Motor neuron (in vitro differentiated cells): Measurements from ENCODE around the gene CEBPE. TPM values are rescaled to one million over a fixed set of nuclear protein-coding genes. Genes with fewer than 3 reads are reported as not detected.

ENCODE experiments used
- ATAC-seq, 8 experiments: fragments of 200-7000 bp; cut with Tn5 transposase; replicated peaks in 6 of 8; 2 replicates each; pipeline ENCODE4 v1.8.0; 2021; ENCODE audit warnings: mild to moderate bottlenecking in 8 of 8, moderate library complexity in 8 of 8
- H3K27ac ChIP-seq, 2 donors: fragments of 250-450 bp; sonication (Bioruptor Pico); 2 replicates each; pipeline ENCODE4 v1.9.0; 2021; ENCODE audit warnings: antibody characterized with exemption in 2 of 2, mild to moderate bottlenecking in 2 of 2, moderate library complexity in 1 of 2
- H3K4me1 ChIP-seq, 2 donors: fragments of 250-450 bp; sonication (Bioruptor Pico); replicated peaks in 1 of 2; 2 replicates each; pipeline ENCODE4 v1.6.1; 2021; ENCODE audit warnings: antibody characterized with exemption in 2 of 2, mild to moderate bottlenecking in 2 of 2, moderate library complexity in 1 of 2
- H3K4me3 ChIP-seq, 5 donors: fragments of 250-450 bp; sonication (Bioruptor Pico); 2 replicates each; pipeline ENCODE4 v1.9.0; 2021; ENCODE audit warnings: antibody characterized with exemption in 5 of 5, mild to moderate bottlenecking in 5 of 5, moderate library complexity in 4 of 5
- WGBS, 10 experiments: fragments of 450-650 bp; shearing (Covaris generic); methylation state at CpG; one replicate each; pipeline ENCODE4 v1.0.0; 2022; 5-methylcytosine and 5-hydroxymethylcytosine counted together
- in situ Hi-C, 9 experiments: fragments of 400-800 bp; cut with MboI; loops; one replicate each; pipeline ENCODE4 v1.15.0; 2021; ENCODE audit warnings: low sequenced_read_pairs in 9 of 9, low pct_unique_long_range_greater_than_20kb in 2 of 9; ENCODE audit not compliant: unreplicated experiment in 9 of 9
- total RNA-seq, 8 experiments: library from RNA; unstranded; fragments of 300-600 nt; gene quantifications; 2 replicates each; pipeline versions ENCODE4 v1.2.3 to v1.2.4, GENCODE V29; 2022

CEBPE gene
- total RNA-seq, 8 experiments from 2014 or later: 0.52 to 1.6 TPM; not detected in 6

DNA sequence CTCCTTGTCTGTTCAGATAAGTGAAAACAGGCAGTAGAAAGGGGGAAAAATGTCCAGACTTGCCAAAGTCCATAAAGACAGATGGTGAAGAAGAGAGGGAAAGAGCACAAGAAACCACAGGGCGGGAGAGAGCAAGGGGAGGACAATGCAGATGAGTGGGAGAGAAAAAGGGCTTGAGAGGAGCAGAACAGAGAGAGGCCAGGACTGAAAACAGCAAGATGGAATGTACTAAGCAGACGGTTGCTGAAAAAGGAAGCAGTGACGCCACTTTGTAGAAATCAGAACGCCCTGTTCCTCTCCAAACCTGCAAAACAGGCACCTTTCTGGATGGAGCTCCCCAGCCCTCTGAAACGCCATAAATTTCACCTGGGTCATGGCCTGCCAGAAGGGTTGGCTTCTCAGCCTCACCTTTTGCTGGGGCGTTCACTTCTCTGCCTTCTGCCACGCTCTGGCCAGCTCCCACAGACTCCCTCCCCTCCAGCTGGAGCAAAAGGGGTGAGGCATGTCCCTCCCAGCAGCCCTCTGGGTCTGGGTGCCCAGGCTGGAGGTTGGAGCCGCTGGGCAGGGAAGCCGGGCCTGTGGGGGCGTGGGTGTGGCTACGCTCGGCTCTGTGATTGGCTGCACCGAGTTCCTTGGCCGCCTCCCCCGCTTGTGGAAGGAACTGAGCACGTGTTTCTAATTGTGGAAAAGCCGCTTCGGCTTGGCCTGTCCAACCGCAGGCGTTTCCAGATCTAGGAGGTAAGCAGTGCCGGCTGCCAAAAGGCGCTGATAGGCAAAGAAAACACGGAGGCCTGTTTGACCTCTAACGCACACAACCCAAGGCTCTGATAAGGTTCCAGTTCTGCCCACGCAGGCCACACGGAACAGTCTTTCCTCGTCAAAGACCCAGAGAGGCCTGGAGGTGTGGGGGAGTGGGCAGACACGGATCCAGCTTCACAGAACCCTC is 35.1 kb upstream of the CEBPE start:
- ATAC-seq: peak in 5 of 8 experiments; percentile 50 to 97 (median 81)
- no peak overlapping the region for H3K27ac ChIP-seq
- 6 to 95% (median 81%) methylated on average over 3 to 11 of the region's 28 CpGs for WGBS, 10 experiments
- H3K4me1 ChIP-seq: peaks cover 4 to 13% of the 10 kb centered on the region in 2 donors
- no peak overlapping the region for H3K4me3 ChIP-seq
- in situ Hi-C loops: no loop called here

DNA sequence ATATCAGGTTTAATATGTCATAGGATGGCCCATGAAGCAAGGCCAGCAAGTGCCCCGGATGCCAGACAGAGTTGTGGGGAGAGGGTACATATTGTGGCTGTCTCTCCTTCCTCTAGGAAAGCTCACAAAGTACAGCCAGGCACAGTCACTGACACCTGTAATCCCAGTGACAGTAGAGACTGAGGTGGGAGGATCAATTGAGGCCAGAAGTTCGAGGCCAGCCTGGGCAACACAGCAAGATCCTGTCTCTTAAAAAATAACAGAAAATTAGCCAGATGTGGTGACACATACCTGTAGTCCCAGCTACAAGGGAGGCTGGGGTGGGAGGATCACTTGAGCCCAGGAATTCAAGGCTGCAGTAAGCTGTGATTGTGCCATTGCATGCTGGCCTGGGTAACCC is 32.3 kb upstream of the CEBPE start:
- Histone ChIP-seq H3K4me1 (peaks cover 0 to 13% of the 10 kb centered on the region in 2 donors), H3K27ac (no peak overlapping the region), H3K4me3 (no peak overlapping the region)
- 60 to 100% (median 92%) methylated on average over 1 to 2 of the region's 2 CpGs; no CpG with 5 or more reads in 4 of the 10 experiments for WGBS, 10 experiments
- no peak for ATAC-seq
- in situ Hi-C loops: no loop called here

- H3K27ac ChIP-seq: no peak overlapping the region
- in situ Hi-C loops: no loop called here
- no peak for ATAC-seq
- H3K4me1 ChIP-seq: peaks cover 0 to 6% of the 10 kb centered on the region in 2 donors
- H3K4me3 ChIP-seq: no peak overlapping the region
Measured at GRCh38 chr14:23149745-23150144, 30.7 kb upstream of the CEBPE start.

GRCh38 chr14:23148591-23149249 is 29.7 kb upstream of the CEBPE start:
- WGBS, 10 experiments: 60 to 100% (median 98%) methylated on average over 1 to 4 of the region's 5 CpGs; no CpG with 5 or more reads in 2 of the 10 experiments
- Histone ChIP-seq H3K27ac (no peak overlapping the region), H3K4me1 (peaks cover 0 to 1% of the 10 kb centered on the region in 2 donors), H3K4me3 (no peak overlapping the region)
- in situ Hi-C loops: no loop called here
- no peak for ATAC-seq

DNA sequence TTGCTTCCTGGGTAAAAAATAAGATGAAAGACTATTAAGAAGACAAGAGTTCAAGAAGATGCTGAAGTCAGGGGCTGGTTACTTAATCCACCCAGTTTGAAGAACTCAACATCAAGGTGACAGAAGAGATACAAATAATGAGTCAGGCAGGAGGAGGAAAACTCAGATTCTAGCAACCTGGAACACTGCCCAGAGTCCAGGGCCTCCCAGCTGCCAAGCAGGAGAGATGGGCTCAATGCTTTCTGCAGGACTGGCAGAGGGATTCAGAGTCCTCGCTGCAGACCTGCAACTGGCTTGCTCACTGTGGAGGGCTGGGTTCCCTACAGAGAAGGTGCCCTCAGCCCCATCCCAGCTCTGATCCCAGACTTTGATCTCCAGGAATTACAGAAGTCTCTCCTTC is 28.6 kb upstream of the CEBPE start:
- H3K27ac ChIP-seq: no peak overlapping the region
- H3K4me3 ChIP-seq: no peak overlapping the region
- in situ Hi-C loops: no loop called here
- ATAC-seq: peak in 1 of 8 experiments; percentile 35
- 88 to 100% methylated on average over 1 of the region's 1 CpG; no CpG with 5 or more reads in 8 of the 10 experiments for WGBS, 10 experiments
- H3K4me1 ChIP-seq: no peaks in the 10 kb centered on the region

DNA sequence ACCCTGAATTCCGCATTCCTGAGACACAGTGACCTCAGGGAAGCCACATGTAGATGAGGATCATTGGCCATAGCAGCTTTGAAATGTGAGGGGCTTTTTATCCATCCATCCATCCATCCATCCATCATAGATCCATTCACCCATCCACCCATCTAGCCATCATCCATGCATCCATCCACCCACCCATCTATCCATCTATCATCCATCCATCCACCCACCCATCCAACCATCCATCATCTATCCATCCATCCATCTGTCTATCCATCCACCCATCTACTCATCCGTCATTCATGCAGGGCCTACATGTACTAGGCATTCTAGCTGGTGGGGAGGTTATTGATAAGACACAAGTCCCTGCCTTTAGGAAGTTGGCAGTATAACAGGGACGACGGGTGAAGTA is 27.9 kb upstream of the CEBPE start:
- Histone ChIP-seq H3K4me1 (no peaks in the 10 kb centered on the region), H3K27ac (no peak overlapping the region), H3K4me3 (no peak overlapping the region)
- ATAC-seq: no peak
- WGBS, 10 experiments: 80 to 100% (median 89%) methylated on average over 1 to 3 of the region's 4 CpGs; no CpG with 5 or more reads in 6 of the 10 experiments
- in situ Hi-C loops: no loop called here

DNA sequence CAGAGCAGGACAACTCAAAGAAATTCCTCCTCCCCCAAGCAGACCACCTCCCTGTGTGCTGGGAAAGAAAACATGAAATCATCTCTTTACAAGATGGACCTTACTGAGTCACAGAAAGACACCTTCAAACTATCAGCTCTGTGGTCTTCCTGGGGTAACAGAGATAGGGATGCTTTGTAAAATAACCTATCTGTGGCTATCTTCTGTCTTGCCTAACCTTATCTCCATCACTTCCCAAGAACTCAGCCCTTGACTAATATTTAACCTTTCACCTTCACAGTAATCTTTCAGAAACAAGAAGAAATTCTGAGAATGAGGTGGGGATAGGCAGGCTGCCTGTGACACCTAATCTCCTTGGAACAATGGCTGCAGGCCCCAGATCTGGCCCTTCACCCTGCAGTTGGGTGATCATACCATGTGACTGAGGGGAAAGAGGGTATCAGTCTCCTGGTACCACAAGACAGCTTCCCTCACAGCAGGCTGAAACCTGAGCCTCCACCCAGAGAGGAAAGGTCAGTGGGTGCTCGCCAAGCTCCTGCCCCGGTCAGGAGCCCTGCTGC is 27.4 kb upstream of the CEBPE start:
- Histone ChIP-seq H3K4me1 (no peaks in the 10 kb centered on the region), H3K27ac (no peak overlapping the region), H3K4me3 (no peak overlapping the region)
- in situ Hi-C loops: no loop called here
- ATAC-seq: no peak
- 77 to 86% methylated on average over 2 of the region's 2 CpGs; no CpG with 5 or more reads in 8 of the 10 experiments for WGBS, 10 experiments

DNA sequence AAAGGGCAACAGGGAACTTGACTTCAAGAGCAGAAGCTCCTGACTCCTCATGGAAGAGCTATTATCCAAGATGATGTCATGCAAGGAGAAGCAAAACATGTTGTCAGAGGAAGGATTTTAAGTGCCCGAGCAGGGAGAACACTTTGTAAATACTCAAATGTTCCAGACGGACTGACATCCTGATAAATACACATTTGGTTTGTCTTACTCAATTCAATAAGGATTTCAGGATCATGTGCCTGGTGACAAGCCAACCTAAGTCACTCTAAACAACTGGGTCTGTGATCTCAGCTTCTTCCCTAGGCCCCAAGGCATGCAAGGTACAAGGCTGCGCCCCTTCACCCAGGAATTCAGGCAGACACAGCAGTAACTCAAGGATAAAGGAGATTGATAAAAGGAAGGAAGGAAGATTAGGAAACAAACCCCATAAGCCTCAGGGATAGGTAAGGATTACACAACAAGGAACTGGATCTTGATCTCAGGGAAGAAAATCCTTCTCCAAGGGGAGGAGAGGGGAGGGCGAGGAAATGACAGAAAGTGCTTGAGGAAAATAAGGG is 26.8 kb upstream of the CEBPE start:
- no peaks in the 10 kb centered on the region for H3K4me1 ChIP-seq
- ATAC-seq: peak in 3 of 8 experiments; percentile 17 to 45 (median 23)
- 0 to 95% (median 67%) methylated on average over 1 to 4 of the region's 4 CpGs; no CpG with 5 or more reads in 2 of the 10 experiments for WGBS, 10 experiments
- no peak overlapping the region for H3K27ac ChIP-seq
- no peak overlapping the region for H3K4me3 ChIP-seq
- in situ Hi-C loops: no loop called here

GRCh38 chr14:23143911-23144310 is 24.9 kb upstream of the CEBPE start:
- in situ Hi-C loops: no loop called here

DNA sequence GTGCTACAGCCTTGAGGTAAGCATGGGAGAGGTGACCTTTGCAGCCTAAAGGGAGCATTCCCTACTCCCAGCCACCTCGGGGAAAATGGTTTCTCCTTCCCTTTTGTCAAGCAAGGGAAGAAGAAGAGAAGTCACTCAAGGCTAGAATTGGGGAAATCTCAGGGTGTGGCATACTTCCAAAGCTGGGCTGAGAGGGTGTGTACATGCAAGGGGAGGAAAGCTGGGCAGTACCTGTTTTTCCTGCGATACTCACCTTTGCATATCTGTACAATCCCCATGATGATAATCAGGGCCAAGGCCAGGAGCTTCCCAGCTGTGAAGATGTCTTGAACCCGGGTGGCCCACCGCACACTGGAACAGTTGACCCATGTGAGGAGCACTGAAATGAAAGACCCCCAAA is 23.8 kb upstream of the CEBPE start:
- Histone ChIP-seq H3K27ac (no peak overlapping the region), H3K4me3 (no peak overlapping the region), H3K4me1 (no peaks in the 10 kb centered on the region)
- in situ Hi-C loops: no loop called here
- WGBS, 10 experiments: 27 to 93% (median 69%) methylated on average over 1 to 3 of the region's 4 CpGs; no CpG with 5 or more reads in 4 of the 10 experiments
- no peak for ATAC-seq

More at GRCh38 chr14:23143911-23144310, 24.9 kb upstream of the CEBPE start:
- 36 to 100% (median 77%) methylated on average over 1 of the region's 1 CpG; no CpG with 5 or more reads in 1 of the 10 experiments for WGBS, 10 experiments
- H3K27ac ChIP-seq: no peak overlapping the region
- ATAC-seq: peak in 1 of 8 experiments; percentile 24
- no peak overlapping the region for H3K4me3 ChIP-seq
- H3K4me1 ChIP-seq: no peaks in the 10 kb centered on the region

GRCh38 chr14:23141706-23142444 is 22.8 kb upstream of the CEBPE start:
- no peaks in the 10 kb centered on the region for H3K4me1 ChIP-seq
- peak in 3 of 8 experiments; percentile 41 to 93 (median 56) for ATAC-seq
- 36 to 100% (median 70%) methylated on average over 1 to 6 of the region's 7 CpGs; no CpG with 5 or more reads in 1 of the 10 experiments for WGBS, 10 experiments
- H3K4me3 ChIP-seq: no peak overlapping the region
- in situ Hi-C loops: no loop called here
- no peak overlapping the region for H3K27ac ChIP-seq

DNA sequence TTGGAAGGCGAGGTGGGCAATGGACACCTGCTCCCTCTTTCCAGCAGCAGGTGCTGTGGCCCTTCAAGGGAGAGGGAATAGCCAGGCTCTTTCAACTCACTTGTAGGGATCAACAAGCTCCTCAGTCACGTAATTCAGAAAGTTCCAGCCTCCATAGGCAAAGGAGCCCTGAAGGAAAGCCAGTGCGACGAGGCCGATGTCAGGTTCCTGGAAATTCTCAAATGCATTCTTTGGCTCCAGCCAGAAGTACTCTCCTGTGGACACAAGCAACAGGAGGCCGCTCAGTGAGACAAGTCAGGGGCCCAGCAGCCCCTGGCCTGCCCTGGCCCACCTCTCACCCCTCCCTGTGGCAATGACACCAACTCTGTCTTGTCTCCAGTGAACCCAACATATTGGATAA is 21.3 kb upstream of the CEBPE start:
- H3K4me3 ChIP-seq: no peak overlapping the region
- in situ Hi-C loops: no loop called here
- ATAC-seq: no peak
- no peaks in the 10 kb centered on the region for H3K4me1 ChIP-seq
- 73 to 100% (median 92%) methylated on average over 1 to 5 of the region's 6 CpGs; no CpG with 5 or more reads in 4 of the 10 experiments for WGBS, 10 experiments
- H3K27ac ChIP-seq: no peak overlapping the region
